Measurements from ENCODE around the gene EXTL1.

- TF ChIP-seq RAD21 (IDR thresholded peaks at IDR 0.05; ENCODE audit: low read length), result no peak
- no peak for TF ChIP-seq RCOR1 (IDR thresholded peaks at IDR 0.05; ENCODE audit: insufficient replicate concordance, low read length)
- TF ChIP-seq CTCF (conservative IDR thresholded peaks at IDR 0.05; ENCODE audit: low read depth, low read length), result no peak
- TF ChIP-seq BHLHE40 (IDR thresholded peaks at IDR 0.05; ENCODE audit: low read depth, low read length), result no peak
Observed at GRCh38 chr1:26050248-26050640, 28.7 kb downstream of the EXTL1 start.

All from IMR-90 (cell line).